Pancreas (tissue), 10 donors: ENCODE results near the gene SSH3. TPM values are rescaled to one million over a fixed set of nuclear protein-coding genes. Genes with fewer than 3 reads are reported as not detected.

Experiments
- ATAC-seq, 4 donors: fragments of 200-7000 bp; cut with Tn5 transposase; one replicate each; pipeline versions ENCODE4 v1.8.0 to v1.9.1; 2020; ENCODE audit warnings: mild to moderate bottlenecking in 4 of 4, moderate library complexity in 4 of 4
- DNase-seq, 6 donors: peaks; one replicate each; pipeline ENCODE4 v3.0.0-alpha.2; 2020
- FAIRE-seq: peaks from 2 replicates; lab custom pipeline; 2012; peaks lifted over from hg19 to GRCh38; lab: Jason Lieb, UNC
- H3K27ac ChIP-seq, 4 donors: fragments of 200-600 bp; sonication (generic); 1 replicate in 3 of 4; 2 replicates in 1 of 4; pipeline versions ENCODE4 v1.5.0 to v1.8.0; 2020
- H3K27me3 ChIP-seq, 4 donors: fragments of 200-600 bp; one replicate each; pipeline ENCODE4 v1.8.0; 2021
- H3K36me3 ChIP-seq, 3 donors: fragments of 200-600 bp; sonication (generic) in 1 of 3; one replicate each; pipeline versions ENCODE4 v1.5.0 to v1.8.0; 2020 to 2021
- H3K4me1 ChIP-seq, 3 donors: fragments of 200-600 bp; one replicate each; pipeline ENCODE4 v1.8.0; 2021
- H3K4me3 ChIP-seq, 4 donors: fragments of 200-600 bp; sonication (generic) in 2 of 4; one replicate each; pipeline versions ENCODE4 v1.5.0 to v1.8.0; 2020 to 2021
- H3K9me3 ChIP-seq, 4 donors: fragments of 200-600 bp; one replicate each; pipeline ENCODE4 v1.8.0; 2021
- WGBS, 2 donors: extraction: QIAGEN DNeasy Blood & Tissue Kit; methylation state at CpG; one replicate each; pipeline ENCODE4 v1.1.7; 2013; 5-methylcytosine and 5-hydroxymethylcytosine counted together
- intact Hi-C, 3 donors: fragments of 100-400 bp; cut with DNase I; formaldehyde crosslinking; loops; one replicate each; pipeline versions ENCODE4 v1.11.1 to v1.14.2; 2022
- polyA plus RNA-seq, 2 donors: library from polyadenylated mRNA; stranded (reverse); fragments of 200-250 nt; gene quantifications; one replicate each; pipeline ENCODE4 v1.2.3, GENCODE V29; 2013
- total RNA-seq, 6 donors: library from RNA; stranded (reverse); fragmentation: NEBNext Ultra II Directional in 4 of 6; extraction: Animal tissue kit (Norgen Biotek cat#: 25700) in 4 of 6; gene quantifications; one replicate each; pipeline versions ENCODE4 v1.2.1 to v1.2.4, GENCODE V29; 2021 to 2023
- TF ChIP-seq, protein P1 (sequence below), 4 donors: fragments of 200-600 bp; sonication (generic) in 3 of 4; IDR thresholded peaks; one replicate each; pipeline versions ENCODE4 v1.5.0 to v1.8.0; 2021; ENCODE audit warnings: antibody characterized with exemption in 4 of 4
- donor health status: healthy with polysubstance abuse.
- donor health status: DM: no; HTN: no; CAD: no; lungs with moderate emphysema.
- donor health status: DM: no; HTN: no; CAD: no.
- donor health status: control.
- donor health status: control.
- donor health status: Bipolar disorder and iron deficiency.
- donor health status: DM: yes; HTN: yes; CAD: no.
- donor health status: DM: no; HTN: no; CAD: no.
- donor health status: DM: no; HTN: no; CAD: no.
- donor health status: DM: yes; HTN: yes; CAD: no.

Gene SSH3
- total and polyA plus RNA-seq, 8 donors: 15.2 to 29.2 (median 23.3) TPM

DNA sequence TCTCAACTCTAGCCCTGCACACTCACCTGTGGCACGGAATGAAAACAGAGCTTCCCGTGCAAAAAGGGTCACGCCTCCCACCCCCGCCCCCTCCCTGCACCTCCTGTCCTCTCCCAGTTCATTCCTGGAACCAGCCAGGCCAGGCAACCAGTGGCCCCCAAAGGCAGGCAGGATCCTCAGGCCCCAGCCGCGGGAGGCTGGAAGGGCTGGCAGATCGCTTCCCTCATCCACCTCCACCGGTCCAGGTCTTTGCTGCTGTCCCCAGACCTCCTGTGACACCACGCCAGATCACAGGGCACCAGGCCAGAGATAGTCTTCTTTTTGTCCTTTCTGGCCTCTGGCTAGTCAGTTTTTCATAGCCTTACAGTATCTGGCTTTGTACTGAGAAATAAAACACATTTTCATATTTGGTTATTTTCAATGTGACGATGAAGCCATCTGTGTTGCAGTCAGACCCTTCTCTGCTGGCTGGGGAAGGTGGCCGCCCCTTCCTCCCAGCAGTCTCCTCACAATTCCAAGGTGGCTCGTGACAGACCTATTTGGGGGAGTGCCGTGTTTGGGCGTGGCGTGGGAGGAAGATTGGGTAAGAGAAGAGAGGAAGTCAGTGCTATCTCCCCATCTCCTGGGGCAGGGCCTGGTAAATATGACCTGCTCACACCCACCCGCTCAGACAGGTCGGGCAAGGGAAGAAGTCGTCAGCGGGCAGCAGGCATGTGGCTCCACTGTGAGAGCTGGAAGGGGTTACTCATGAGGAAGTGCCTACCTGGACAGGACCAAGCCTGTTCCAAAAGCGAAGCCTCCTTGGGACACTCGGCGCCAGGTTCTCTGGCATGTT is 9.1 kb downstream of the SSH3 start:
- 62 to 65% methylated on average over 22 of the region's 22 CpGs for WGBS, 2 donors
- Histone ChIP-seq H3K9me3 (no peaks in the 10 kb centered on the region), H3K27ac (no peak overlapping the region), H3K4me3 (no peak overlapping the region), H3K36me3 (peaks cover 0 to 15% (median 0%) of the 10 kb centered on the region in 3 donors), H3K27me3 (no peaks in the 10 kb centered on the region), H3K4me1 (peaks cover 0 to 4% (median 0%) of the 10 kb centered on the region in 3 donors)
- FAIRE-seq: no peak
- intact Hi-C loops: loop anchor here in 2 of 3 donors (5.0 to 10.0 kb wide), 2 partner anchors 45 to 228 kb away; partner anchors contain the start of gene GRK2 (in 2 of the 2)
- ATAC-seq: peak in 1 of 4 donors; percentile 3
- TF ChIP-seq, protein P1, sequence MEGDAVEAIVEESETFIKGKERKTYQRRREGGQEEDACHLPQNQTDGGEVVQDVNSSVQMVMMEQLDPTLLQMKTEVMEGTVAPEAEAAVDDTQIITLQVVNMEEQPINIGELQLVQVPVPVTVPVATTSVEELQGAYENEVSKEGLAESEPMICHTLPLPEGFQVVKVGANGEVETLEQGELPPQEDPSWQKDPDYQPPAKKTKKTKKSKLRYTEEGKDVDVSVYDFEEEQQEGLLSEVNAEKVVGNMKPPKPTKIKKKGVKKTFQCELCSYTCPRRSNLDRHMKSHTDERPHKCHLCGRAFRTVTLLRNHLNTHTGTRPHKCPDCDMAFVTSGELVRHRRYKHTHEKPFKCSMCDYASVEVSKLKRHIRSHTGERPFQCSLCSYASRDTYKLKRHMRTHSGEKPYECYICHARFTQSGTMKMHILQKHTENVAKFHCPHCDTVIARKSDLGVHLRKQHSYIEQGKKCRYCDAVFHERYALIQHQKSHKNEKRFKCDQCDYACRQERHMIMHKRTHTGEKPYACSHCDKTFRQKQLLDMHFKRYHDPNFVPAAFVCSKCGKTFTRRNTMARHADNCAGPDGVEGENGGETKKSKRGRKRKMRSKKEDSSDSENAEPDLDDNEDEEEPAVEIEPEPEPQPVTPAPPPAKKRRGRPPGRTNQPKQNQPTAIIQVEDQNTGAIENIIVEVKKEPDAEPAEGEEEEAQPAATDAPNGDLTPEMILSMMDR (IDR thresholded peaks at IDR 0.05): no peak
- DNase-seq: peak in 1 of 6 donors; percentile 18

DNA sequence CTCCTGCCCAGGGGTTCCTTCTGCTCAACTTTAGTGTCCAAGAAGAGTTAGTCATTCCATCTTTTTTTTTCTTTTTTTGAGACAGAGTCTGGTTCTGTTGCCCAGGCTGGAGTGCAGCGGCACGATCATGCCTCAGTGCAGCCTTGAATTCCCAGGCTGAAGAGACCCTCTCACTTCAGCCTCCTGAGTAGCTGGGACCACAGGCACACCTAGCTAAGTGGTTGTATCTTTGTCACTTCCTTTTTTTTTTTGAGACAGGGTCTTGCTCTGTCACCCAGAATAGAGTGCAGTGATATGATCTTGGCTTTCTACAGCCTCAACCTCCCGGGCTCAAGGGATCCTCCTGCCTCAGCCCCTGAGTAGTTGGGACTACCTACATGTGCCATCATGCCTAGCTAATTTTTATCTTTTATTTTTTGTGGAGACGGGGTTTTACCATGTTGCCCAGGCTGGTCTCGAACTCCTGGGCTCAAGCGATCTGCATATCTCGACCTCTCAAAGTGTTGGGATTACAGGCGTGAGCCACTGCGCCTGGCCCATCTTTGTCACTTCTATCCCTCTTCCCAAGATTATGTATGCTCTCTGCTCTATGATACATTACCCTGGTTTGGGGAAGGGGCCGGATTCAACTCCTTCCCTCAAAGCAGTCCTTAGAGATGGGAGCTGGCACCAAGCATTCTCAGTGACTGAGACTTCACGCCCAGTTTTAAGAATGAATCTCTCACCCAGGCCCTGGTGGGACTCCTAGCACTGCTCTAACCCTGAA is 10.0 kb downstream of the SSH3 start:
- 71 to 83% methylated on average over 11 of the region's 11 CpGs for WGBS, 2 donors
- no peak for DNase-seq
- intact Hi-C loops: loop anchor here in 2 of 3 donors (5.0 to 10.0 kb wide), 2 partner anchors 46 to 229 kb away; partner anchors contain the start of gene GRK2 (in 2 of the 2)

DNA sequence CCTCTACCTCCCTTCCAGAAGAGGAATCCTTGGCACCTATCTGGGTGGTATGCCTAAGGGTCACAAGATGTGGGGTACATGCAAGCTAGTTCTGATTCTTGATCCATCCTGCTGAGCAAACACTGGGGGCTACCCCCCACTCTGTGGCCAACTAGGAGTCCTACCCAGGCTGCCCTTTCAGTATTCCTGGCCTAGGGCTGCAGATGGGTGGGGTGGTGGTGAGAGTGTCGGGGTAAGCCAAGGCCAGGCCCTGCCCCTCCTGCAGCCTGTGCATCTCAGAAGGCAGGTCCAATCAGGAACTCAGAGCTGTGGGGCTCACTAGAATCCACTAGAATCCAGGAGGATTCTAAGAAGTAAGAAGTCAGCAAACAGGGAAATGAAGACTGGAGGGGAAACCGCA is 10.9 kb downstream of the SSH3 start:
- TF ChIP-seq, protein P1 (IDR thresholded peaks at IDR 0.05): no peak
- peaks cover 0 to 5% (median 0%) of the 10 kb centered on the region in 3 donors for H3K36me3 ChIP-seq
- no peak for DNase-seq
- 81 to 86% methylated on average over 2 of the region's 2 CpGs for WGBS, 2 donors
- H3K9me3 ChIP-seq: no peaks in the 10 kb centered on the region
- FAIRE-seq: no peak
- peaks cover 0 to 13% (median 6%) of the 10 kb centered on the region in 3 donors for H3K4me1 ChIP-seq
- intact Hi-C loops: loop anchor here in 2 of 3 donors (5.0 to 10.0 kb wide), 2 partner anchors 47 to 229 kb away; partner anchors contain the start of gene GRK2 (in 2 of the 2)
- H3K4me3 ChIP-seq: no peak overlapping the region
- ATAC-seq: no peak
- no peaks in the 10 kb centered on the region for H3K27me3 ChIP-seq
- H3K27ac ChIP-seq: no peak overlapping the region

More for the DNA sequence above, 10.0 kb downstream of the SSH3 start:
- Histone ChIP-seq H3K36me3 (peaks cover 0 to 14% (median 0%) of the 10 kb centered on the region in 3 donors), H3K27me3 (no peaks in the 10 kb centered on the region), H3K9me3 (no peaks in the 10 kb centered on the region), H3K27ac (no peak overlapping the region), H3K4me1 (peaks cover 0 to 4% (median 0%) of the 10 kb centered on the region in 3 donors), H3K4me3 (no peak overlapping the region)
- TF ChIP-seq, protein P1 (IDR thresholded peaks at IDR 0.05): no peak
- FAIRE-seq (no peak), ATAC-seq (no peak)

DNA sequence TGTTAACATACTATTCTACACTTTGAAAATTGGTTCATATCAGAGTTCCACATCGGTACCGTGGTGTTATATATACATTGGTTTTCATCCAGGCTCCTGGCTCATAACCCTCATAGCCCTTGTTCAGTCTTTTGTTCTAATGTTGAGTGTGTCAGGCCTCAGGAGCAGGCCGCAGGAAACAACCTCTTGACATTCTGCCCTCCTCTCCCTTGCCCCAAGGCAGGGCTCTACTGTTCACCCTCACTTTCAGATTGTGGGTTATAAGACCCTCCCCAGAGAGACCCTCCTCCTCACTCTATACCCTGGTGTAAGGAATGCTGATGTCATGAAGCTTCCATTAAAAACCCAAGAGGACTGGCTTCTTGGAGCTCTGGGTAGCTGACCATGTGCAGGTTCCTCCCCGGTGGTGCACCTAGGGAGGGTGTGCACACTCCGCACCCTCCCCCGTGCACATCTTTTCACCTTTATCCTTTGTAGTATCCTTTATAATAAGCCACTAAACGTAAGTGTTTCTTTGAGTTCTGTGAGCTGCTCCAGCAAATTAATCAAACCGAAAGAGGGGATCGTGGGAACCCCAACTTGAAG is 12.1 kb downstream of the SSH3 start:
- no peak overlapping the region for H3K27ac ChIP-seq
- WGBS, 2 donors: 72 to 80% methylated on average over 9 of the region's 9 CpGs
- H3K36me3 ChIP-seq: no peaks in the 10 kb centered on the region
- peaks cover 0 to 13% (median 6%) of the 10 kb centered on the region in 3 donors for H3K4me1 ChIP-seq
- no peaks in the 10 kb centered on the region for H3K9me3 ChIP-seq
- TF ChIP-seq, protein P1 (IDR thresholded peaks at IDR 0.05): no peak
- DNase-seq (no peak), ATAC-seq (no peak), FAIRE-seq (no peak)
- H3K27me3 ChIP-seq: no peaks in the 10 kb centered on the region
- intact Hi-C loops: loop anchor here in 1 of 3 donors (10.0 kb wide), 1 partner anchor 231 kb away; no protein-coding TSS in a partner anchor
- H3K4me3 ChIP-seq: no peak overlapping the region
